Mononuclear cell (primary cell): ENCODE results near the gene NCK2. TPM values are rescaled to one million over a fixed set of nuclear protein-coding genes. Genes with fewer than 3 reads are reported as not detected.

ENCODE experiments used
- H3K27me3 ChIP-seq: 2 replicates; pipeline ENCODE4 v1.6.0; 2011; ENCODE audit warnings: low read length, control low read depth; ENCODE audit not compliant: insufficient read depth
- H3K4me1 ChIP-seq: 2 replicates; pipeline ENCODE4 v1.5.1; 2011; ENCODE audit warnings: mild to moderate bottlenecking, low read length, control low read depth; ENCODE audit not compliant: insufficient read depth
- H3K4me3 ChIP-seq: 2 replicates; pipeline ENCODE4 v1.5.1; 2011; ENCODE audit warnings: mild to moderate bottlenecking, low read length, moderate library complexity
- H3K9me3 ChIP-seq: 2 replicates; pipeline ENCODE4 v1.5.1; 2011; ENCODE audit warnings: low read depth, mild to moderate bottlenecking, control low read depth, low read length
- total RNA-seq: library from RNA; depleted of rRNA; stranded (reverse); fragments of >200 nt; gene quantifications from one replicate; pipeline ENCODE4 v1.2.3, GENCODE V29; 2012

Gene NCK2
- total RNA-seq, 1 donor, result 82.7 TPM

- Histone ChIP-seq H3K27me3 (no peaks in the 10 kb centered on the region), H3K4me3 (no peak overlapping the region), H3K4me1 (peaks cover 82% of the 10 kb centered on the region), H3K9me3 (no peaks in the 10 kb centered on the region)
These were observed 30.1 kb downstream of the NCK2 start for GRCh38 chr2:105774781-105775337.

GRCh38 chr2:105775809-105776559 lies 31.3 kb downstream of the NCK2 start:
- Histone ChIP-seq H3K9me3 (no peaks in the 10 kb centered on the region), H3K27me3 (no peaks in the 10 kb centered on the region), H3K4me1 (peaks cover 88% of the 10 kb centered on the region), H3K4me3 (no peak overlapping the region)

DNA sequence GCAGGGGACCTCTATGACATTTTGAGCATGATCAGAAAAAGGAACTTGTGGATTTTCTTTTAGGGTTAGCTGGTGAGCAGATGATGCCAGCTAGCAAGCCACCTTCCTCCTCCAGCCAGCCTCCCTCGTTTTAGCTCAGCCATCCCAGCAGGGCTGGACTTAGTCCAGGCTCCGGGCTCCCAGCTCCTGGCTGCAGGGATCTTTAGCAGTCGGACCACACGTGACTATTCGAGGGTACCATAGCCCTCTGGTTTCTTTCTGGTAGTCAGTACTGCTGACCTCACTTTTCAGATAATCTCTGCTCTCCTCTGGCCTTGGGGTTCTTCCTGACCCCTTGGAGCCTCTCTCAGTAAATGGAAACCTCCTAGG lies 31.8 kb downstream of the NCK2 start:
- Histone ChIP-seq H3K9me3 (no peaks in the 10 kb centered on the region), H3K4me1 (peaks cover 94% of the 10 kb centered on the region), H3K4me3 (no peak overlapping the region), H3K27me3 (no peaks in the 10 kb centered on the region)

- no peak overlapping the region for H3K4me3 ChIP-seq
- peaks cover 95% of the 10 kb centered on the region for H3K4me1 ChIP-seq
- no peaks in the 10 kb centered on the region for H3K27me3 ChIP-seq
- no peaks in the 10 kb centered on the region for H3K9me3 ChIP-seq
These were observed 32.3 kb downstream of the NCK2 start for GRCh38 chr2:105777031-105777482.

- no peaks in the 10 kb centered on the region for H3K27me3 ChIP-seq
- no peak overlapping the region for H3K4me3 ChIP-seq
- no peaks in the 10 kb centered on the region for H3K9me3 ChIP-seq
- peaks cover 95% of the 10 kb centered on the region for H3K4me1 ChIP-seq
These were observed 32.9 kb downstream of the NCK2 start for GRCh38 chr2:105777506-105778055.

- peaks cover 95% of the 10 kb centered on the region for H3K4me1 ChIP-seq
These were observed 33.4 kb downstream of the NCK2 start for GRCh38 chr2:105778080-105778607.

GRCh38 chr2:105779394-105779793 lies 34.7 kb downstream of the NCK2 start:
- Histone ChIP-seq H3K9me3 (no peaks in the 10 kb centered on the region), H3K27me3 (no peaks in the 10 kb centered on the region), H3K4me3 (no peak overlapping the region), H3K4me1 (peaks cover 96% of the 10 kb centered on the region)

More at GRCh38 chr2:105778080-105778607, 33.4 kb downstream of the NCK2 start:
- Histone ChIP-seq H3K4me3 (no peak overlapping the region), H3K9me3 (no peaks in the 10 kb centered on the region), H3K27me3 (no peaks in the 10 kb centered on the region)

DNA sequence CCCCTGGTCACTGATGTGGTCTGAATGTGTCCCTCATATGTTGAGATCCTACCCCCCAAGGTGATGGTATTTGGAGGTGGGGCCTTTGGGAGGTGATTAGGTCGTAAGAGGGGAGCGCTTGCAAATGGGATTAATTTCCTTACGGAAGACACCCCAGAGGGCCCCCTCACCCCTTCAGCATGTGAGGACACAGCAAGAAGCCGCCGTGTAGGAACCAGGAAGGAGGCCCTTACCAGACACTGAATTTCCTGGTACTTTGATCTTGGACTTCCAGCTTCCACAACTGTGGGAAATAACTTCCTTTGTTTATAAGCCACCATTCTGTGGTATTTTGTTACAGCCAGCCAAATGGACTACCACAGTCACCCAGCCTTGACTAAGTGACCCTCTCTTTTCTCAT lies 35.9 kb downstream of the NCK2 start:
- H3K9me3 ChIP-seq, result no peaks in the 10 kb centered on the region
- H3K4me3 ChIP-seq, result no peak overlapping the region
- no peaks in the 10 kb centered on the region for H3K27me3 ChIP-seq
- H3K4me1 ChIP-seq, result peaks cover 94% of the 10 kb centered on the region

- no peak overlapping the region for H3K4me3 ChIP-seq
- H3K4me1 ChIP-seq, result peaks cover 94% of the 10 kb centered on the region
- H3K9me3 ChIP-seq, result no peaks in the 10 kb centered on the region
- H3K27me3 ChIP-seq, result no peaks in the 10 kb centered on the region
These were observed 36.7 kb downstream of the NCK2 start for GRCh38 chr2:105781274-105781978.

GRCh38 chr2:105782123-105782522 lies 37.4 kb downstream of the NCK2 start:
- H3K4me1 ChIP-seq, result peaks cover 94% of the 10 kb centered on the region
- H3K4me3 ChIP-seq, result no peak overlapping the region
- H3K9me3 ChIP-seq, result no peaks in the 10 kb centered on the region
- H3K27me3 ChIP-seq, result no peaks in the 10 kb centered on the region

- Histone ChIP-seq H3K9me3 (no peaks in the 10 kb centered on the region), H3K27me3 (no peaks in the 10 kb centered on the region), H3K4me3 (no peak overlapping the region), H3K4me1 (peaks cover 94% of the 10 kb centered on the region)
These were observed 37.9 kb downstream of the NCK2 start for GRCh38 chr2:105782646-105783045.

- no peaks in the 10 kb centered on the region for H3K27me3 ChIP-seq
- no peaks in the 10 kb centered on the region for H3K9me3 ChIP-seq
- H3K4me3 ChIP-seq, result no peak overlapping the region
- peaks cover 94% of the 10 kb centered on the region for H3K4me1 ChIP-seq
These were observed 38.5 kb downstream of the NCK2 start for GRCh38 chr2:105783151-105783738.

GRCh38 chr2:105783972-105784371 lies 39.3 kb downstream of the NCK2 start:
- no peak overlapping the region for H3K4me3 ChIP-seq
- H3K27me3 ChIP-seq, result no peaks in the 10 kb centered on the region

DNA sequence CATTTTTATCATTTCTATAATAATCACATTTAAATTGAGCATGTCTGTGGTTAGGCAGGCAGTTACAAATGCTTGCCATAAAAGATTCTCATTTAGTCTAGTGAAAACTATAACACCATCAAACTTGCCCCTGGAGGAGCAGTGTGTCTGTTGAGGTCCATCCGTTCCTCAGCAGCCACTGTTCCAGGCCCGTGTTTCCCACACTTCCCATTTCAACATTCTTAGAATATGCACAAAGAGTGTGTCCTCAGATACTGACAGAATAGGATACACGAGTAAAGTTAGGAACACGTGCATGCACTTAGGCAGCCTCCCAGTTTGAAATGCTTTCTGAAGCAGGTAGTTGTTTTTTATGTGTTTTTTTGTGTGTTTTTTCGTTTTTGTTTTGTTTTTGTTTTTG lies 39.9 kb downstream of the NCK2 start:
- Histone ChIP-seq H3K4me3 (no peak overlapping the region), H3K4me1 (peaks cover 91% of the 10 kb centered on the region), H3K27me3 (no peaks in the 10 kb centered on the region), H3K9me3 (no peaks in the 10 kb centered on the region)

More at GRCh38 chr2:105783972-105784371, 39.3 kb downstream of the NCK2 start:
- peaks cover 91% of the 10 kb centered on the region for H3K4me1 ChIP-seq
- no peaks in the 10 kb centered on the region for H3K9me3 ChIP-seq
